Transverse colon (tissue), 4 donors: Measurements from ENCODE around the gene NACAD. TPM values are rescaled to one million over a fixed set of nuclear protein-coding genes. Genes with fewer than 3 reads are reported as not detected.

Experiments used
- DNase-seq: peaks from one replicate; pipeline ENCODE4 v3.0.0-alpha.2; 2019
- H3K27ac ChIP-seq, 4 donors: fragments of 200-600 bp; sonication (generic); 2 replicates each; pipeline ENCODE4 v1.5.1; 2016 to 2018; ENCODE audit warnings: inconsistent platforms in 4 of 4
- H3K27me3 ChIP-seq: fragments of 200-600 bp; sonication (generic); 2 replicates; pipeline ENCODE4 v1.5.1; 2017; ENCODE audit warnings: inconsistent platforms
- H3K36me3 ChIP-seq, 4 donors: fragments of 200-600 bp; sonication (generic); 2 replicates each; pipeline ENCODE4 v1.5.1; 2017 to 2019; ENCODE audit warnings: inconsistent platforms in 4 of 4
- H3K4me1 ChIP-seq, 4 donors: fragments of 200-600 bp; sonication (generic); 2 replicates each; pipeline ENCODE4 v1.5.1; 2017 to 2020; ENCODE audit warnings: inconsistent platforms in 4 of 4
- H3K4me3 ChIP-seq, 4 donors: fragments of 200-600 bp; sonication (generic); 1 replicate in 1 of 4; 2 replicates in 3 of 4; pipeline versions ENCODE4 v1.5.1 to v1.6.1; 2017 to 2019; ENCODE audit warnings: inconsistent platforms in 4 of 4
- H3K9me3 ChIP-seq, 2 donors: fragments of 200-600 bp; sonication (generic); 2 replicates each; pipeline ENCODE4 v1.5.1; 2017 to 2019; ENCODE audit warnings: inconsistent platforms in 2 of 2
- EP300 ChIP-seq: sonication (generic); formaldehyde crosslinking; IDR thresholded peaks from one replicate; pipeline ENCODE4 v1.6.1; 2017; ENCODE audit warnings: antibody characterized with exemption, low read depth
- POLR2A ChIP-seq: fragments of 450-650 bp; IDR thresholded peaks from one replicate; pipeline ENCODE4 v1.6.1; 2016; ENCODE audit warnings: antibody characterized with exemption, mild to moderate bottlenecking, moderate library complexity
- POLR2AphosphoS5 ChIP-seq, 3 donors: sonication (generic); formaldehyde crosslinking; IDR thresholded peaks; one replicate each; pipeline ENCODE4 v1.6.1; 2016; ENCODE audit warnings: antibody characterized with exemption in 3 of 3
- WGBS, 2 donors: methylation state at CpG; one replicate each; pipeline ENCODE4 v1.1.5; 2018; ENCODE audit warnings: low coverage in 1 of 2; 5-methylcytosine and 5-hydroxymethylcytosine counted together
- in situ Hi-C, 4 donors: fragments of 200-750 bp; cut with MboI; loops; one replicate each; pipeline versions ENCODE4 v1.15.0 to v1.15.1; 2017; ENCODE audit warnings: low sequenced_read_pairs in 3 of 4, low pct_ligation_motif_present in 1 of 4, low pct_unique_long_range_greater_than_20kb in 1 of 4
- intact Hi-C: fragments of 100-400 bp; cut with DNase I; formaldehyde crosslinking; loops from one replicate; pipeline ENCODE4 v1.15.1; 2023; ENCODE audit warnings: low total_unique reads
- total RNA-seq, 4 donors: library from RNA; depleted of rRNA; stranded (reverse); fragments of >200 nt; gene quantifications; one replicate each; pipeline ENCODE4 v1.1.0, GENCODE V29; 2016
- TF ChIP-seq, protein P1 (sequence below), 5 experiments: fragments of 200-600 bp in 3 of 5; fragments of 450-650 bp in 2 of 5; sonication (generic) in 3 of 5; IDR thresholded peaks; 1 replicate in 2 of 5; 2 replicates in 3 of 5; pipeline ENCODE4 v1.5.1; 2016 to 2017; ENCODE audit warnings: antibody characterized with exemption in 5 of 5, inconsistent platforms in 3 of 5, mild to moderate bottlenecking in 2 of 5, moderate library complexity in 1 of 5

NACAD gene
- total RNA-seq, 4 donors from 2014 or later, result 1.1 to 5.2 (median 2.0) TPM

DNA sequence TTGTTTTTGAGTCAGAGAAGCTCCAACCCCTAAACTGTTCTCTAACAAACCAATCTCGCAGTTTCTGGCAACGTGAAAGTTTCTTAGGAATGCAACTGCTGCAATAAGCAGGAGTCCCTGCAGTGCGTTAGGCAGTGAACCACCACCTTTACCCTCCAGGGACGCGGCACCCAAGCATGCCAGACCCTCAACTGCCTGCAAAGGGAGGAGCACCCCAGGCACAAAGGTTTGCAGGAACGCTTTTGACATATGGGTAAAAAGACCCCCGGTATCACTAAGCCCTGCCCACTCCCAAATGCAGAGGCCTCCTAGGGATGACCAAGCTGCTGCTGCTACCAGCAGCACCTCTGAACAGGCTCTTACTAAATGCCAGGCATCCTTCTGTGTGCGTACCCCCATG is 18.1 kb upstream of the NACAD start:
- in situ Hi-C loops (loop anchor here in 3 of 4 donors (25.0 kb wide), 1 partner anchor 520 kb away; the partner anchor contains the start of gene TMED4 (in 3 of the 3)), intact Hi-C loops (no loop called here)
- H3K36me3 ChIP-seq, result peaks cover 0 to 63% (median 33%) of the 10 kb centered on the region in 4 donors
- no peak overlapping the region for H3K27ac ChIP-seq
- WGBS, 2 donors, result 71% methylated on average over 8 of the region's 8 CpGs; no CpG with 5 or more reads in 1 of the 2 donors
- TF ChIP-seq, protein P1, sequence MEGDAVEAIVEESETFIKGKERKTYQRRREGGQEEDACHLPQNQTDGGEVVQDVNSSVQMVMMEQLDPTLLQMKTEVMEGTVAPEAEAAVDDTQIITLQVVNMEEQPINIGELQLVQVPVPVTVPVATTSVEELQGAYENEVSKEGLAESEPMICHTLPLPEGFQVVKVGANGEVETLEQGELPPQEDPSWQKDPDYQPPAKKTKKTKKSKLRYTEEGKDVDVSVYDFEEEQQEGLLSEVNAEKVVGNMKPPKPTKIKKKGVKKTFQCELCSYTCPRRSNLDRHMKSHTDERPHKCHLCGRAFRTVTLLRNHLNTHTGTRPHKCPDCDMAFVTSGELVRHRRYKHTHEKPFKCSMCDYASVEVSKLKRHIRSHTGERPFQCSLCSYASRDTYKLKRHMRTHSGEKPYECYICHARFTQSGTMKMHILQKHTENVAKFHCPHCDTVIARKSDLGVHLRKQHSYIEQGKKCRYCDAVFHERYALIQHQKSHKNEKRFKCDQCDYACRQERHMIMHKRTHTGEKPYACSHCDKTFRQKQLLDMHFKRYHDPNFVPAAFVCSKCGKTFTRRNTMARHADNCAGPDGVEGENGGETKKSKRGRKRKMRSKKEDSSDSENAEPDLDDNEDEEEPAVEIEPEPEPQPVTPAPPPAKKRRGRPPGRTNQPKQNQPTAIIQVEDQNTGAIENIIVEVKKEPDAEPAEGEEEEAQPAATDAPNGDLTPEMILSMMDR (IDR thresholded peaks at IDR 0.05), result no peak
- no peak for TF ChIP-seq POLR2AphosphoS5 (IDR thresholded peaks at IDR 0.05)
- peaks cover 10 to 41% (median 30%) of the 10 kb centered on the region in 4 donors for H3K4me1 ChIP-seq
- DNase-seq, result no peak
- no peak overlapping the region for H3K4me3 ChIP-seq
- H3K27me3 ChIP-seq, result no peaks in the 10 kb centered on the region
- H3K9me3 ChIP-seq, result no peaks in the 10 kb centered on the region

DNA sequence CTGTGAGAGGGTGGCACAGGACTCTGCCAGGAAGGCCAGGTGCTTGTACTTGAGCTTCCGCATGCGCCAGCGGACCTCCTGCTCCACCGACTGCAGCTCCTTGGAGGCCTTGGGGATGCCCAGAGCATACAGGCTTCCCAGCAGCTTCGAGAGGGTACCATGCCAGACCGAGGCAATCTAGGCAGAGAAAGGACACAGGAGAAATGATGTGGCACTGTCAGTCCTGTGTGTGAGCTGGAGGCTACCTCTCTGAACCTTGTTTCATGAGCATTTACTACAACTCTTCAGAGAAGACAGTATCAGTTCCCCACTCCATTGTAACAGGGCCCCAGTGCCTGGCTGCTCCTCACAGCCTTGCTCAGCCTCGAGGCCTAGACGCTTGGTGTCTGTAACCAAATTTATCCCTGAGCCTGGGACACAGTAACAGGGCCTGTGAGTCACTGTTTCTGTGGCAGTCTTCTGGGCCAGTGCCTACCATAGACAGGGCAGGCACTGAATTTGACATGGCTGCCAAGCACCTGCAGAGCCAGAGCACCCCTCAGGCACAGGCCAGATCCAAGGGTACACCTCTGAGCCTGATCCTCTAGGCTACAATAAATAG is 16.9 kb upstream of the NACAD start:
- no peak overlapping the region for H3K27ac ChIP-seq
- peaks cover 10 to 38% (median 30%) of the 10 kb centered on the region in 4 donors for H3K4me1 ChIP-seq
- TF ChIP-seq POLR2AphosphoS5 (IDR thresholded peaks at IDR 0.05) (no peak), EP300 (no peak), POLR2A (no peak)
- TF ChIP-seq, protein P1 (IDR thresholded peaks at IDR 0.05), result no peak
- no peak overlapping the region for H3K4me3 ChIP-seq
- no peaks in the 10 kb centered on the region for H3K27me3 ChIP-seq
- WGBS, 2 donors, result 91% methylated on average over 8 of the region's 8 CpGs; no CpG with 5 or more reads in 1 of the 2 donors
- in situ Hi-C loops (loop anchor here in 3 of 4 donors (25.0 kb wide), 1 partner anchor 518 kb away; the partner anchor contains the start of gene TMED4 (in 3 of the 3)), intact Hi-C loops (no loop called here)
- no peaks in the 10 kb centered on the region for H3K9me3 ChIP-seq
- peaks cover 0 to 75% (median 41%) of the 10 kb centered on the region in 4 donors for H3K36me3 ChIP-seq
- no peak for DNase-seq

DNA sequence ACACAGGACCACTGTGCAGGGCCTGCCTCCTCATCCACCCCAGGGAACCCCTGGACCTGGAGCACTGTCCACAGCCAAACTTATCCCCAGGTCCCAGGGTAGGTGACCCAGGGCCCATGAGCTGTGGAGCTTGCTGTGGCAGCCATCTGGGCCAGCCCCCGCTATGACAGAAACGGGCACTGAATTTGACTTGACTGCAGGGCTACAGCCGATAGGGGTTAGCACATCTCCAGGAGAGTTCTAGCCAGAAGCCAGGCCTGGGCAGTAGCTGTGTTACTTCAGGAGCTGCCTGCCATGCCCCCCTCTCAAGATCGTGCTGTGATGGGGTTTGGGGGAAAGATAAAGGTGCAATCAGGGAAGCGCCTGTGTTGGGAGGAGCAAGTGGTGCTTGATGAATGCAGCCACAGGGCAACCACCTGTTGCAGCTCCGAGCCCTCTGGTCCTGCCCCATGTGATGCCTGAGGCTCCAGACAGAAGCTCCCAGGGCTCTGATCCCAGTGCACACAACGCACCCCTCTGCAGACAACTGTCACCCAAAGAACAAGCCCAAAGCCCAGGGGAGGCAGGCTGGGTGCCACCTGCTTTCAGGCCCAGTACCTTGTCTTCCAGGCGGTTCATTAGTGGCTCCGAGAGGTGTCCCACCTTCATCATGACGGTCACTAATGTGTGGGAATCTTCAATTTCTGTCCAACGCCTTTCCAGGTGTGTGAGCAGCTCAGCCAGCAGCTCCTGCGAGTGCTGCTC is 16.2 kb upstream of the NACAD start:
- whole genome bisulfite sequencing, 2 donors, result 97% methylated on average over 12 of the region's 12 CpGs; no CpG with 5 or more reads in 1 of the 2 donors
- Histone ChIP-seq H3K4me3 (no peak overlapping the region), H3K27ac (no peak overlapping the region), H3K36me3 (peaks cover 0 to 81% (median 48%) of the 10 kb centered on the region in 4 donors), H3K9me3 (no peaks in the 10 kb centered on the region), H3K27me3 (no peaks in the 10 kb centered on the region), H3K4me1 (peaks cover 10 to 31% (median 23%) of the 10 kb centered on the region in 4 donors)
- in situ Hi-C loops (loop anchor here in 3 of 4 donors (25.0 kb wide), 1 partner anchor 518 kb away; the partner anchor contains the start of gene TMED4 (in 3 of the 3)), intact Hi-C loops (no loop called here)
- DNase-seq, result no peak
- TF ChIP-seq, protein P1 (IDR thresholded peaks at IDR 0.05), result no peak
- TF ChIP-seq EP300, result no peak
- no peak for TF ChIP-seq POLR2A
- TF ChIP-seq POLR2AphosphoS5 (IDR thresholded peaks at IDR 0.05), result no peak
